ENCODE results near the gene IL10RB. TPM values are rescaled to one million over a fixed set of nuclear protein-coding genes. Genes with fewer than 3 reads are reported as not detected.
"Not testable (repeated sequence)": the region's sequence is repeated elsewhere in the genome, so short reads cannot be mapped to it uniquely, and the experiment has no call there.

IL10RB gene
- total and polyA plus RNA-seq, 2 of the 13 experiments (the other 11 are each of a cell fraction or from before 2014, with no cell fraction given): 17.4 to 18.2 TPM

DNA sequence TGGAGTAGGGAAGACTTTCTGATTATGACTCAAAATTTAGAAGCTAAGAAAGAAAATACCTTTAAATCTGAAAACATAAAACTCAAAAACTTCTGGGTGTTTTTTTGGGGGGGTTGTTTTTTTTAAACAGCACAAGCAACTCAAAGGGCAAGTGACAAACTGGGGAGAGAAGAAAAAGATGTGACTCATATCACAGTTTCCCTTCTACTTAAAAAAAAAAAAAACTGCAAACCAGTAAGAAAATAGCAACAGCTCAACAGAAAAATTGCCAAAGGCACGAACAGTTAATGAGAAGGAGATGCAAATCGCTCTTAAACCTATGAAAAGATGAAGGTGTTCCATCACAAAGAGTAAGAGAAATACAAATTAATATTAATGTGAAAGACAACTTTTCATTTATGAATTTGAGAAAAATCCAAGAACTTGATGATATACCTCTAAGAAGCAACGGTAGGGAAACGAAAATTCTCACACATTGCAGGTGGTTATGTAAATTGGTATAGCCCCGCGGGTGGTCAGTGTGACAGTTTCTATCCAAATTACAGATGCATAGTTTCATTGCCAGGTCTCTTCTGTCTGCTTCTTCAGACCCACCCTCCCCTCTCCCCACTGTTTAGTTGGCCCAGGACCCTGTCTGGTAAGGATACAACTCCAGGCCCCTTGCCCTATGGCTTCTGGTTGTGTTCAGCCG is 27.5 kb upstream of the IL10RB start:
- FAIRE-seq: no peak
- no peak for DNase-seq (ENCODE audit: low spot score)
- Histone ChIP-seq H3K27me3 (ENCODE audit: control insufficient read depth in 1 of 2, insufficient read depth in 2 of 2, low read length in 2 of 2) (no peaks in the 10 kb centered on the region), H4K20me1 (ENCODE audit: insufficient read depth, low read length) (no peaks in the 10 kb centered on the region), H3K36me3 (replicated peaks in 1 of 2; ENCODE audit: control insufficient read depth in 1 of 2, insufficient read depth in 2 of 2, low read length in 2 of 2) (peaks cover 1 to 6% of the 10 kb centered on the region in 2 experiments; a peak in 3 of 5 replicates), H2AFZ (ENCODE audit: low read length) (no peak overlapping the region), H3K4me1 (ENCODE audit: insufficient read depth, low read length) (no peaks in the 10 kb centered on the region), H3K79me2 (ENCODE audit: insufficient read depth, low read length) (peaks cover 11% of the 10 kb centered on the region), H3K9ac (ENCODE audit: insufficient read depth, low read depth, low read length) (no peak overlapping the region), H3K27ac (ENCODE audit: extremely low read length, insufficient read depth, low read length) (no peak overlapping the region), H3K4me3 (replicated peaks in 1 of 3; ENCODE audit: insufficient read depth in 1 of 3, low read depth in 2 of 3, low read length in 3 of 3) (no peak overlapping the region), H3K4me2 (ENCODE audit: low read depth, low read length) (no peak overlapping the region), H3K9me3 (ENCODE audit: low read length) (no peaks in the 10 kb centered on the region)
- TF ChIP-seq, protein P1, sequence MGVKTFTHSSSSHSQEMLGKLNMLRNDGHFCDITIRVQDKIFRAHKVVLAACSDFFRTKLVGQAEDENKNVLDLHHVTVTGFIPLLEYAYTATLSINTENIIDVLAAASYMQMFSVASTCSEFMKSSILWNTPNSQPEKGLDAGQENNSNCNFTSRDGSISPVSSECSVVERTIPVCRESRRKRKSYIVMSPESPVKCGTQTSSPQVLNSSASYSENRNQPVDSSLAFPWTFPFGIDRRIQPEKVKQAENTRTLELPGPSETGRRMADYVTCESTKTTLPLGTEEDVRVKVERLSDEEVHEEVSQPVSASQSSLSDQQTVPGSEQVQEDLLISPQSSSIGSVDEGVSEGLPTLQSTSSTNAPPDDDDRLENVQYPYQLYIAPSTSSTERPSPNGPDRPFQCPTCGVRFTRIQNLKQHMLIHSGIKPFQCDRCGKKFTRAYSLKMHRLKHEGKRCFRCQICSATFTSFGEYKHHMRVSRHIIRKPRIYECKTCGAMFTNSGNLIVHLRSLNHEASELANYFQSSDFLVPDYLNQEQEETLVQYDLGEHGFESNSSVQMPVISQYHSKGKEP (CRISPR knock-in tag; IDR thresholded peaks at IDR 0.05): no peak
- TF ChIP-seq ISX (CRISPR knock-in tag; conservative IDR thresholded peaks at IDR 0.05) (no peak), MTF1 (CRISPR knock-in tag; IDR thresholded peaks at IDR 0.05) (no peak), ZNF839 (CRISPR knock-in tag; IDR thresholded peaks at IDR 0.05; ENCODE audit: borderline replicate concordance) (no peak)
- TF ChIP-seq, protein P2, sequence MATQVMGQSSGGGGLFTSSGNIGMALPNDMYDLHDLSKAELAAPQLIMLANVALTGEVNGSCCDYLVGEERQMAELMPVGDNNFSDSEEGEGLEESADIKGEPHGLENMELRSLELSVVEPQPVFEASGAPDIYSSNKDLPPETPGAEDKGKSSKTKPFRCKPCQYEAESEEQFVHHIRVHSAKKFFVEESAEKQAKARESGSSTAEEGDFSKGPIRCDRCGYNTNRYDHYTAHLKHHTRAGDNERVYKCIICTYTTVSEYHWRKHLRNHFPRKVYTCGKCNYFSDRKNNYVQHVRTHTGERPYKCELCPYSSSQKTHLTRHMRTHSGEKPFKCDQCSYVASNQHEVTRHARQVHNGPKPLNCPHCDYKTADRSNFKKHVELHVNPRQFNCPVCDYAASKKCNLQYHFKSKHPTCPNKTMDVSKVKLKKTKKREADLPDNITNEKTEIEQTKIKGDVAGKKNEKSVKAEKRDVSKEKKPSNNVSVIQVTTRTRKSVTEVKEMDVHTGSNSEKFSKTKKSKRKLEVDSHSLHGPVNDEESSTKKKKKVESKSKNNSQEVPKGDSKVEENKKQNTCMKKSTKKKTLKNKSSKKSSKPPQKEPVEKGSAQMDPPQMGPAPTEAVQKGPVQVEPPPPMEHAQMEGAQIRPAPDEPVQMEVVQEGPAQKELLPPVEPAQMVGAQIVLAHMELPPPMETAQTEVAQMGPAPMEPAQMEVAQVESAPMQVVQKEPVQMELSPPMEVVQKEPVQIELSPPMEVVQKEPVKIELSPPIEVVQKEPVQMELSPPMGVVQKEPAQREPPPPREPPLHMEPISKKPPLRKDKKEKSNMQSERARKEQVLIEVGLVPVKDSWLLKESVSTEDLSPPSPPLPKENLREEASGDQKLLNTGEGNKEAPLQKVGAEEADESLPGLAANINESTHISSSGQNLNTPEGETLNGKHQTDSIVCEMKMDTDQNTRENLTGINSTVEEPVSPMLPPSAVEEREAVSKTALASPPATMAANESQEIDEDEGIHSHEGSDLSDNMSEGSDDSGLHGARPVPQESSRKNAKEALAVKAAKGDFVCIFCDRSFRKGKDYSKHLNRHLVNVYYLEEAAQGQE (IDR thresholded peaks at IDR 0.05; ENCODE audit: borderline replicate concordance in 1 of 2, low read depth in 1 of 2, low read length in 2 of 2): no peak
- TF ChIP-seq, protein P3, sequence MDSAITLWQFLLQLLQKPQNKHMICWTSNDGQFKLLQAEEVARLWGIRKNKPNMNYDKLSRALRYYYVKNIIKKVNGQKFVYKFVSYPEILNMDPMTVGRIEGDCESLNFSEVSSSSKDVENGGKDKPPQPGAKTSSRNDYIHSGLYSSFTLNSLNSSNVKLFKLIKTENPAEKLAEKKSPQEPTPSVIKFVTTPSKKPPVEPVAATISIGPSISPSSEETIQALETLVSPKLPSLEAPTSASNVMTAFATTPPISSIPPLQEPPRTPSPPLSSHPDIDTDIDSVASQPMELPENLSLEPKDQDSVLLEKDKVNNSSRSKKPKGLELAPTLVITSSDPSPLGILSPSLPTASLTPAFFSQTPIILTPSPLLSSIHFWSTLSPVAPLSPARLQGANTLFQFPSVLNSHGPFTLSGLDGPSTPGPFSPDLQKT (CRISPR knock-in tag; IDR thresholded peaks at IDR 0.05; ENCODE audit: borderline replicate concordance): no peak
- ATAC-seq: no peak
- 85% methylated on average over 7 of the region's 7 CpGs for WGBS (ENCODE audit: low lambda C conversion rate)
- no TSS peak for BruUV-seq (replicated peaks)
- intact Hi-C loops (cut with micrococcal nuclease; ENCODE audit: unreplicated experiment) (no loop called here), in situ Hi-C loops (cut with HindIII; ENCODE audit: extremely low pct_ligation_motif_present, low pct_unique_long_range_greater_than_20kb) (no loop called here)
- ChIA-PET CTCF (ENCODE audit: low intra/inter-chr PET ratio, low total read pairs) (no interaction called here), POLR2A (no interaction called here)

DNA sequence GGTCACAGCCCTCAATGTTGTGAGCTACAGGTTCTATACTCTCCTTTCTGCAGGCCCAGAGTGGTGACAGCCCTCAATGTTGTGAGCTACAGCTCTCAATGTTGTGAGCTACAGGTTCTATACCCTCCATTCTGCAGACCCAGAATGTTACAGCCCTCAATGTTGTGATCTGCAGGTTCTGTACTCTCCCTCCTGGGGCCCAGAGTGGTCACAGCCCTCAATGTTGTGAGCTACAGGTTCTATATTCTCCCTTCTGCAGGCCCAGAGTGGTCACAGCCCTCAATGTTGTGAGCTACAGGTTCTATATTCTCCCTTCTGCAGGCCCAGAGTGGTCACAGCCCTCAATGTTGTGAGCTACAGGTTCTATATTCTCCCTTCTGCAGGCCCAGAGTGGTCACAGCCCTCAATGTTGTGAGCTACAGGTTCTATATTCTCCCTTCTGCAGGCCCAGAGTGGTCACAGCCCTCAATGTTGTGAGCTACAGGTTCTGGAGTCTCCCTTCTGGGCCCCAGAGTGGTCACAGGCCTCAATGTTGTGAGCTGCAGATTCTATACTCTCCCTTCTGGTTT is 26.5 kb upstream of the IL10RB start:
- H3K27ac ChIP-seq (ENCODE audit: extremely low read length, insufficient read depth, low read length); H4K20me1 ChIP-seq (ENCODE audit: insufficient read depth, low read length); in situ Hi-C loops (cut with HindIII; ENCODE audit: extremely low pct_ligation_motif_present, low pct_unique_long_range_greater_than_20kb); ATAC-seq; H3K36me3 ChIP-seq (replicated peaks in 1 of 2; ENCODE audit: control insufficient read depth in 1 of 2, insufficient read depth in 2 of 2, low read length in 2 of 2); H3K4me3 ChIP-seq (replicated peaks in 1 of 3; ENCODE audit: insufficient read depth in 1 of 3, low read depth in 2 of 3, low read length in 3 of 3); H2AFZ ChIP-seq (ENCODE audit: low read length); H3K4me1 ChIP-seq (ENCODE audit: insufficient read depth, low read length); H3K27me3 ChIP-seq (ENCODE audit: control insufficient read depth in 1 of 2, insufficient read depth in 2 of 2, low read length in 2 of 2); H3K9me3 ChIP-seq (ENCODE audit: low read length); H3K79me2 ChIP-seq (ENCODE audit: insufficient read depth, low read length); intact Hi-C loops (cut with micrococcal nuclease; ENCODE audit: unreplicated experiment); POLR2A ChIA-PET; H3K9ac ChIP-seq (ENCODE audit: insufficient read depth, low read depth, low read length); BruUV-seq (replicated peaks); H3K4me2 ChIP-seq (ENCODE audit: low read depth, low read length); CTCF ChIA-PET (ENCODE audit: low intra/inter-chr PET ratio, low total read pairs); DNase-seq (ENCODE audit: low spot score); FAIRE-seq: not testable (repeated sequence)
